Fibroblast of lung (primary cell): ENCODE measurements around the gene WSCD1.

Experiments
- CTCF ChIP-seq, 2 donors: IDR thresholded peaks in 1 of 2; conservative IDR thresholded peaks in 1 of 2; 1 replicate in 1 of 2; 2 replicates in 1 of 2; pipeline ENCODE4 v1.5.1; 2011 to 2012; ENCODE audit warnings: low read length in 2 of 2, control low read depth in 1 of 2, inconsistent platforms in 1 of 2, low read depth in 1 of 2, mild to moderate bottlenecking in 1 of 2
- EZH2 ChIP-seq: IDR thresholded peaks from 2 replicates; pipeline ENCODE4 v1.5.1; 2012; ENCODE audit warnings: low read length, control low read depth, mild to moderate bottlenecking; ENCODE audit errors: missing control alignments

- TF ChIP-seq CTCF (conservative IDR thresholded peaks at IDR 0.05 in 1 of 2, IDR thresholded peaks at IDR 0.05 in 1 of 2; ENCODE audit: low read depth in 1 of 2, low read length in 2 of 2) (no peak), EZH2 (no peak)
These were observed 29.3 kb downstream of the WSCD1 start for GRCh38 chr17:6099492-6099891.
